ENCODE results near the gene KRT13. TPM values are rescaled to one million over a fixed set of nuclear protein-coding genes. Genes with fewer than 3 reads are reported as not detected.

The KRT13 gene
- total and polyA plus RNA-seq, 2 experiments from 2014 or later: 8.1 to 24.8 TPM

GRCh38 chr17:41486316-41486715 is 19.1 kb downstream of the KRT13 start:
- Histone ChIP-seq H4K20me1 (ENCODE audit: insufficient read depth, poor library complexity, severe bottlenecking) (no peaks in the 10 kb centered on the region), H3K79me2 (no peaks in the 10 kb centered on the region), H2AFZ (no peak overlapping the region), H3K9me2 (replicated peaks; ENCODE audit: insufficient read depth) (no peaks in the 10 kb centered on the region), H3K4me2 (no peak overlapping the region), H3K4me3 (no peak overlapping the region), H3K36me3 (replicated peaks; ENCODE audit: insufficient read depth, low read depth) (no peaks in the 10 kb centered on the region), H3K27me3 (no peaks in the 10 kb centered on the region), H3K4me1 (ENCODE audit: insufficient read depth) (peaks cover 8% of the 10 kb centered on the region), H3K27ac (no peak overlapping the region), H3K9me3 (ENCODE audit: low read depth) (no peaks in the 10 kb centered on the region)
- 94% methylated on average over 13 of the region's 13 CpGs for WGBS (ENCODE audit: low lambda C conversion rate, missing lambda C conversion rate)
- no peak for TF ChIP-seq EZH2phosphoT487 (IDR thresholded peaks at IDR 0.05; ENCODE audit: low read depth, severe bottlenecking, unreplicated experiment)
- TF ChIP-seq, protein P1, sequence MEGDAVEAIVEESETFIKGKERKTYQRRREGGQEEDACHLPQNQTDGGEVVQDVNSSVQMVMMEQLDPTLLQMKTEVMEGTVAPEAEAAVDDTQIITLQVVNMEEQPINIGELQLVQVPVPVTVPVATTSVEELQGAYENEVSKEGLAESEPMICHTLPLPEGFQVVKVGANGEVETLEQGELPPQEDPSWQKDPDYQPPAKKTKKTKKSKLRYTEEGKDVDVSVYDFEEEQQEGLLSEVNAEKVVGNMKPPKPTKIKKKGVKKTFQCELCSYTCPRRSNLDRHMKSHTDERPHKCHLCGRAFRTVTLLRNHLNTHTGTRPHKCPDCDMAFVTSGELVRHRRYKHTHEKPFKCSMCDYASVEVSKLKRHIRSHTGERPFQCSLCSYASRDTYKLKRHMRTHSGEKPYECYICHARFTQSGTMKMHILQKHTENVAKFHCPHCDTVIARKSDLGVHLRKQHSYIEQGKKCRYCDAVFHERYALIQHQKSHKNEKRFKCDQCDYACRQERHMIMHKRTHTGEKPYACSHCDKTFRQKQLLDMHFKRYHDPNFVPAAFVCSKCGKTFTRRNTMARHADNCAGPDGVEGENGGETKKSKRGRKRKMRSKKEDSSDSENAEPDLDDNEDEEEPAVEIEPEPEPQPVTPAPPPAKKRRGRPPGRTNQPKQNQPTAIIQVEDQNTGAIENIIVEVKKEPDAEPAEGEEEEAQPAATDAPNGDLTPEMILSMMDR (IDR thresholded peaks at IDR 0.05; ENCODE audit: poor library complexity): no peak
- no peak for TF ChIP-seq EZH2 (IDR thresholded peaks at IDR 0.05; ENCODE audit: borderline replicate concordance)
- no peak for DNase-seq (ENCODE audit: low spot score)

GRCh38 chr17:41484920-41485904 is 20.2 kb downstream of the KRT13 start:
- no peak overlapping the region for H3K4me3 ChIP-seq
- no peak for TF ChIP-seq EZH2phosphoT487 (IDR thresholded peaks at IDR 0.05; ENCODE audit: low read depth, severe bottlenecking, unreplicated experiment)
- no peak for TF ChIP-seq EZH2 (IDR thresholded peaks at IDR 0.05; ENCODE audit: borderline replicate concordance)
- TF ChIP-seq, protein P1 (IDR thresholded peaks at IDR 0.05; ENCODE audit: poor library complexity): no peak
- H4K20me1 ChIP-seq (ENCODE audit: insufficient read depth, poor library complexity, severe bottlenecking): no peaks in the 10 kb centered on the region
- no peak overlapping the region for H3K27ac ChIP-seq
- no peaks in the 10 kb centered on the region for H3K79me2 ChIP-seq
- no peak for DNase-seq (ENCODE audit: low spot score)
- H3K9me3 ChIP-seq (ENCODE audit: low read depth): no peaks in the 10 kb centered on the region
- 91% methylated on average over 8 of the region's 8 CpGs for WGBS (ENCODE audit: low lambda C conversion rate, missing lambda C conversion rate)
- H2AFZ ChIP-seq: no peak overlapping the region
- no peaks in the 10 kb centered on the region for H3K27me3 ChIP-seq
- no peaks in the 10 kb centered on the region for H3K9me2 ChIP-seq (replicated peaks; ENCODE audit: insufficient read depth)
- no peaks in the 10 kb centered on the region for H3K36me3 ChIP-seq (replicated peaks; ENCODE audit: insufficient read depth, low read depth)
- peaks cover 8% of the 10 kb centered on the region for H3K4me1 ChIP-seq (ENCODE audit: insufficient read depth)
- H3K4me2 ChIP-seq: no peak overlapping the region

DNA sequence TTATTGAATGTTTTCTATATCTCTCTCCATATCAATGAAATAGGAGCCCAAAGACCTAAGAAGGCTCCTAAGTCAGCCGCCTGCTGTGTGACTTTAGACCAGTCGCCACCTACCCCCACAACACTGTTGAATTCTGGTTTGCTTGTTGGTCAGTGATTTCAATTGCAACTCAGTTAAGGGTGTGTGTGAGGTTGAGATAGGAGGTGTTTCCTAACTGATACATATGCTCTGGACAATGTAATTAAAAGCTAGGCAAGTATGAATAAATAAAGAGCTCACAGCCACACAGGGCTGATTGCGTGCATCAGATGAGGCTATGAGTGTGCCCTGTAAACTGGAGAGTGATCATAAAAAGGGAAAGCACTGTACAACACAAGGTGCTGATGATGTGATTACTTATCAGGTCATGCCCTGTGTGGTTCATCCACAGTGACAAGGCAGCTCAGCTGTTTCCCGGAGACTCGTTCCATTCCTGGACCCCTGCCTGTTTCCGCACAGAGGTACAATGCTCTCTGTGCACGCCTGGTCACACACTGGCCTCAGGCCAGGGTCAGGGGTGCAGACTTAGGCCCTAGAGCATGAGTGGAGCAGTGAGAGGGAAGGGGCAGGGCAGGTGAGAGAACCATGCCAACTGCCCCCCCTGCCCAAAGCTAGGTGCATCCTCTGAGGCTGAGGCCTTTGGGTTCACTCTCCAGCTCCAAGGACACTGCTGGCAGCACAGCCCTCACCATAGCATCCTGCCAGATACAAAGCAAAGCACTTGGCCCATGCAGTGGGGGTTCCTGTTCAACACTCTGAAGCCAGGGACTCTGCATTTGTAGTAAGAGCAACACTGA is 21.2 kb downstream of the KRT13 start:
- Histone ChIP-seq H3K79me2 (no peaks in the 10 kb centered on the region), H3K4me1 (ENCODE audit: insufficient read depth) (peaks cover 8% of the 10 kb centered on the region), H3K36me3 (replicated peaks; ENCODE audit: insufficient read depth, low read depth) (no peaks in the 10 kb centered on the region), H3K4me3 (no peak overlapping the region), H3K27ac (no peak overlapping the region), H4K20me1 (ENCODE audit: insufficient read depth, poor library complexity, severe bottlenecking) (no peaks in the 10 kb centered on the region), H3K9me3 (ENCODE audit: low read depth) (no peaks in the 10 kb centered on the region), H3K9me2 (replicated peaks; ENCODE audit: insufficient read depth) (no peaks in the 10 kb centered on the region), H3K4me2 (no peak overlapping the region), H3K27me3 (no peaks in the 10 kb centered on the region), H2AFZ (no peak overlapping the region)
- 70% methylated on average over 7 of the region's 7 CpGs for WGBS (ENCODE audit: low lambda C conversion rate, missing lambda C conversion rate)
- TF ChIP-seq EZH2phosphoT487 (IDR thresholded peaks at IDR 0.05; ENCODE audit: low read depth, severe bottlenecking, unreplicated experiment): no peak
- TF ChIP-seq, protein P1 (IDR thresholded peaks at IDR 0.05; ENCODE audit: poor library complexity): no peak
- no peak for TF ChIP-seq EZH2 (IDR thresholded peaks at IDR 0.05; ENCODE audit: borderline replicate concordance)
- DNase-seq (ENCODE audit: low spot score): no peak

Data from hepatocyte (in vitro differentiated cells).